GM12878 (cell line): ENCODE measurements around the gene CTXND2. TPM values are rescaled to one million over a fixed set of nuclear protein-coding genes. Genes with fewer than 3 reads are reported as not detected.

Experiments
- ATAC-seq: fragments of 200-7000 bp; cut with Tn5 transposase; 3 replicates; pipeline ENCODE4 v1.9.1; 2020; ENCODE audit warnings: mild to moderate bottlenecking, moderate library complexity
- BruUV-seq: library from RNA; stranded (reverse); fragments of 400-500 nt; replicated peaks from 2 replicates; lab custom pipeline; 2021; lab: Mats Ljungman, UMichigan
- CTCF ChIA-PET: fragments of 300-600 bp; sonication (Branson Sonifier 250); formaldehyde crosslinking; extraction: SDS; loops from one replicate; lab custom pipeline; 2021; ENCODE audit warnings: inconsistent platforms; lab: Yijun Ruan, JAX
- POLR2A ChIA-PET: fragments of 350-600 bp; formaldehyde crosslinking; extraction: SDS; loops from one replicate; lab custom pipeline; 2021; ENCODE audit warnings: inconsistent platforms; lab: Charles Lee
- RAD21 ChIA-PET: fragments of 300-600 bp; sonication (Branson Sonifier 250); formaldehyde crosslinking; loops from one replicate; lab custom pipeline; 2023; ENCODE audit warnings: antibody characterized with exemption; ENCODE audit not compliant: unreplicated experiment; lab: Charles Lee
- SMC1A ChIA-PET: fragments of 300-600 bp; sonication (Branson Sonifier 250); formaldehyde crosslinking; loops from one replicate; lab custom pipeline; 2023; ENCODE audit not compliant: unreplicated experiment, uncharacterized antibody; lab: Charles Lee
- DNase-seq: peaks from one replicate; pipeline ENCODE4 v3.0.0-alpha.2; 2011; ENCODE audit warnings: low read depth, low spot score
- FAIRE-seq: peaks from 3 replicates; lab custom pipeline; 2011; peaks lifted over from hg19 to GRCh38; lab: Jason Lieb, UNC
- H2AFZ ChIP-seq: 2 replicates; pipeline ENCODE4 v1.6.0; 2011; ENCODE audit warnings: low read depth, low read length, control low read depth; ENCODE audit not compliant: control insufficient read depth
- H3K27ac ChIP-seq: 2 replicates; pipeline ENCODE4 v1.5.1; 2011; ENCODE audit warnings: control low read depth; ENCODE audit not compliant: control insufficient read depth, insufficient read depth
- H3K27me3 ChIP-seq, 2 experiments: replicated peaks in 1 of 2; 2 replicates each; pipeline versions ENCODE4 v1.6.0 to v1.6.1; 2011; ENCODE audit warnings: low read length in 1 of 2; ENCODE audit not compliant: control insufficient read depth in 2 of 2, insufficient read depth in 2 of 2
- H3K36me3 ChIP-seq, 2 experiments: 2 replicates each; pipeline ENCODE4 v1.5.1; 2011; ENCODE audit warnings: low read length in 1 of 2; ENCODE audit not compliant: control insufficient read depth in 2 of 2, insufficient read depth in 2 of 2
- H3K4me1 ChIP-seq: 2 replicates; pipeline ENCODE4 v1.6.1; 2011; ENCODE audit warnings: mild to moderate bottlenecking, low read length, moderate library complexity, mixed read lengths; ENCODE audit not compliant: control insufficient read depth, insufficient read depth
- H3K4me2 ChIP-seq: 2 replicates; pipeline ENCODE4 v1.6.0; 2011; ENCODE audit warnings: control low read depth; ENCODE audit not compliant: control insufficient read depth, insufficient read depth
- H3K4me3 ChIP-seq: fragments of 200-600 bp; sonication (generic); 2 replicates; pipeline ENCODE4 v1.5.1; 2016
- H3K79me2 ChIP-seq: 2 replicates; pipeline ENCODE4 v1.6.0; 2011; ENCODE audit warnings: low read length; ENCODE audit not compliant: control insufficient read depth, insufficient read depth
- H3K9ac ChIP-seq: 2 replicates; pipeline ENCODE4 v1.8.0; 2011; ENCODE audit warnings: low read length, control low read depth, mixed read lengths; ENCODE audit not compliant: control insufficient read depth, insufficient read depth
- H3K9me3 ChIP-seq: replicated peaks from 3 replicates; pipeline ENCODE4 v1.5.1; 2011; ENCODE audit warnings: mild to moderate bottlenecking, low read length; ENCODE audit not compliant: control insufficient read depth, insufficient read depth
- H4K20me1 ChIP-seq: 2 replicates; pipeline ENCODE4 v1.6.0; 2011; ENCODE audit not compliant: control insufficient read depth, insufficient read depth
- ATF3 ChIP-seq: IDR thresholded peaks from 2 replicates; pipeline ENCODE4 v1.6.1; 2011; ENCODE audit warnings: low read depth, mild to moderate bottlenecking, low read length, moderate library complexity, borderline replicate concordance; ENCODE audit errors: extremely low read depth
- IKZF1 ChIP-seq: fragments of 450-650 bp; conservative IDR thresholded peaks from 2 replicates; pipeline ENCODE4 v1.6.1; 2017; ENCODE audit warnings: antibody characterized with exemption, mild to moderate bottlenecking
- MTA2 ChIP-seq: fragments of 450-650 bp; IDR thresholded peaks from 2 replicates; pipeline ENCODE4 v1.6.1; 2016; ENCODE audit warnings: low read depth, mild to moderate bottlenecking, moderate library complexity
- MTA3 ChIP-seq: IDR thresholded peaks from 2 replicates; pipeline ENCODE4 v1.6.1; 2012; ENCODE audit warnings: low read length, inconsistent platforms, borderline replicate concordance
- MYC ChIP-seq: IDR thresholded peaks from 2 replicates; pipeline ENCODE4 v1.6.1; 2011; ENCODE audit warnings: mild to moderate bottlenecking, low read length, moderate library complexity, inconsistent platforms; ENCODE audit not compliant: insufficient read depth, insufficient replicate concordance, insufficient read length, severe bottlenecking
- NR2C1 ChIP-seq: fragments of 450-650 bp; IDR thresholded peaks from 2 replicates; pipeline ENCODE4 v1.6.1; 2017; ENCODE audit warnings: antibody characterized with exemption, mild to moderate bottlenecking, moderate library complexity
- NR2C2 ChIP-seq: IDR thresholded peaks from 2 replicates; pipeline ENCODE4 v1.6.1; 2011; ENCODE audit warnings: borderline replicate concordance, low read depth; ENCODE audit not compliant: control insufficient read depth, insufficient read length
- PAX5 ChIP-seq: IDR thresholded peaks from 2 replicates; pipeline ENCODE4 v1.6.1; 2011; ENCODE audit warnings: low read depth, low read length, borderline replicate concordance
- RB1 ChIP-seq: fragments of 450-650 bp; formaldehyde crosslinking; IDR thresholded peaks from 2 replicates; pipeline ENCODE4 v1.6.1; 2017; ENCODE audit warnings: mild to moderate bottlenecking, borderline replicate concordance
- SMAD1 ChIP-seq: fragments of 450-650 bp; IDR thresholded peaks from 2 replicates; pipeline ENCODE4 v1.6.1; 2018; ENCODE audit warnings: mild to moderate bottlenecking, low read depth; ENCODE audit not compliant: partially characterized antibody
- STAT3 ChIP-seq: IDR thresholded peaks from 2 replicates; pipeline ENCODE4 v1.6.1; 2011; ENCODE audit warnings: low read depth, low read length, improper control_type of control experiment
- SUPT20H ChIP-seq: IDR thresholded peaks from 2 replicates; pipeline ENCODE4 v1.6.1; 2011; ENCODE audit warnings: low read depth, mild to moderate bottlenecking, low read length, moderate library complexity, borderline replicate concordance; ENCODE audit not compliant: control insufficient read depth
- TBL1XR1 ChIP-seq: IDR thresholded peaks from 2 replicates; pipeline ENCODE4 v1.6.1; 2012; ENCODE audit warnings: low read depth, low read length, improper control_type of control experiment
- in situ Hi-C: fragments of 300-500 bp; cut with MboI; formaldehyde crosslinking; loops from 9 replicates; pipeline ENCODE4 v1.14.3; 2018; ENCODE audit warnings: mixed read lengths
- intact Hi-C: fragments of 100-400 bp; cut with micrococcal nuclease; formaldehyde crosslinking; loops from one replicate; pipeline ENCODE4 v1.14.2; 2022; ENCODE audit not compliant: unreplicated experiment
- polyA plus RNA-seq, 11 experiments: library from polyadenylated mRNA; depleted of rRNA in 4 of 11; unstranded in 6 of 11; stranded (reverse) in 5 of 11; fragments of >200 nt; fragmentation: Nextera tagmentation in 4 of 11; fragmentation: Illumina TruSeq in 1 of 11; extraction: Ambion mirVana in 4 of 11; extraction: Trizol in 1 of 11; gene quantifications; 1 replicate in 1 of 11; 2 replicates in 10 of 11; pipeline versions ENCODE4 v1.2.1 to v1.2.3, GENCODE V29; 2011 to 2016; ENCODE audit warnings: inconsistent platforms in 2 of 11, missing spikeins in 2 of 11, low read depth in 1 of 11
- total RNA-seq, 4 experiments: library from RNA; depleted of rRNA in 3 of 4; stranded (reverse); fragments of >200 nt in 3 of 4; fragmentation: Illumina TruSeq in 1 of 4; extraction: Trizol in 1 of 4; gene quantifications; 2 replicates each; pipeline versions ENCODE4 v1.2.1 to v1.2.3, GENCODE V29; 2013 to 2021
- TF ChIP-seq, protein P1 (sequence below): fragments of 450-650 bp; IDR thresholded peaks from 2 replicates; pipeline ENCODE4 v1.6.1; 2014; ENCODE audit warnings: mild to moderate bottlenecking
- TF ChIP-seq, protein P2 (sequence below): fragments of 450-650 bp; IDR thresholded peaks from 2 replicates; pipeline ENCODE4 v1.6.1; 2016; ENCODE audit warnings: mild to moderate bottlenecking, moderate library complexity, borderline replicate concordance

The CTXND2 gene
- total and polyA plus RNA-seq, 10 of the 15 experiments (the other 5 are each of a cell fraction or from before 2014, with no cell fraction given): not detected

DNA sequence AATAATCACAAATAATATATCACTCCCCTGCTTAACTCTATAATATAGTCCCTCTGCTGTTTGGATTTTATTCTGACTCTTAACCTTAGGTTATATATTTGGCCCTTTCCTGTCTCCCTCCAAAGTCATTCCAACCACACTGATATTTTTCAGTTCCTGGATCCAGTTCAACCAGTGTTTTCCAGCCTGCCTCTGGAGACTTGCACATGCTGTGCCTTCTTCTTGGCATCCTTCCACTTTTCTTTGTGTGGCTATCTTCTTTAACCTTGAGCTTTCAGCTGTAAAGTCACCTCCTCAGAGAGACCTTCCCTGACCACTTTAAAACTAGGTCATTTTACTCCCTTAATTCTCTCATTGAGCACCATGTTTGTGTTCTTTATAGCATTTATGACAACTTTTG lies 68.3 kb downstream of the CTXND2 start:
- ChIA-PET SMC1A (interaction anchor here (0.5 to 0.9 kb wide), 2 partner anchors 39 to 237 kb away, joined by 3 to 4 read pairs; no protein-coding TSS in a partner anchor), CTCF (interaction anchor here (0.9 kb wide), 1 partner anchor 23 kb away, joined by 5 read pairs; no protein-coding TSS in a partner anchor), POLR2A (no interaction called here), RAD21 (no interaction called here)
- H3K4me3 ChIP-seq: no peak overlapping the region
- DNase-seq (no peak), ATAC-seq (no peak), FAIRE-seq (no peak)
- H3K27ac ChIP-seq: no peak overlapping the region
- no peak overlapping the region for H3K4me2 ChIP-seq
- in situ Hi-C loops: no loop called here
- H3K79me2 ChIP-seq: no peaks in the 10 kb centered on the region
- intact Hi-C loops: no loop called here
- H3K9ac ChIP-seq: no peak overlapping the region
- H4K20me1 ChIP-seq: no peaks in the 10 kb centered on the region
- H3K4me1 ChIP-seq: no peaks in the 10 kb centered on the region
- H3K27me3 ChIP-seq: no peaks in the 10 kb centered on the region
- no peak overlapping the region for H2AFZ ChIP-seq
- BruUV-seq: no TSS peak
- H3K9me3 ChIP-seq: no peaks in the 10 kb centered on the region
- peaks cover 12 to 18% of the 10 kb centered on the region in 2 experiments for H3K36me3 ChIP-seq
- no peak for TF ChIP-seq SUPT20H
- no peak for TF ChIP-seq RB1
- no peak for TF ChIP-seq NR2C1
- TF ChIP-seq, protein P1, sequence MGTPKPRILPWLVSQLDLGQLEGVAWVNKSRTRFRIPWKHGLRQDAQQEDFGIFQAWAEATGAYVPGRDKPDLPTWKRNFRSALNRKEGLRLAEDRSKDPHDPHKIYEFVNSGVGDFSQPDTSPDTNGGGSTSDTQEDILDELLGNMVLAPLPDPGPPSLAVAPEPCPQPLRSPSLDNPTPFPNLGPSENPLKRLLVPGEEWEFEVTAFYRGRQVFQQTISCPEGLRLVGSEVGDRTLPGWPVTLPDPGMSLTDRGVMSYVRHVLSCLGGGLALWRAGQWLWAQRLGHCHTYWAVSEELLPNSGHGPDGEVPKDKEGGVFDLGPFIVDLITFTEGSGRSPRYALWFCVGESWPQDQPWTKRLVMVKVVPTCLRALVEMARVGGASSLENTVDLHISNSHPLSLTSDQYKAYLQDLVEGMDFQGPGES: no peak
- TF ChIP-seq SMAD1: no peak
- no peak for TF ChIP-seq STAT3
- TF ChIP-seq MYC: no peak
- no peak for TF ChIP-seq PAX5
- TF ChIP-seq, protein P2, sequence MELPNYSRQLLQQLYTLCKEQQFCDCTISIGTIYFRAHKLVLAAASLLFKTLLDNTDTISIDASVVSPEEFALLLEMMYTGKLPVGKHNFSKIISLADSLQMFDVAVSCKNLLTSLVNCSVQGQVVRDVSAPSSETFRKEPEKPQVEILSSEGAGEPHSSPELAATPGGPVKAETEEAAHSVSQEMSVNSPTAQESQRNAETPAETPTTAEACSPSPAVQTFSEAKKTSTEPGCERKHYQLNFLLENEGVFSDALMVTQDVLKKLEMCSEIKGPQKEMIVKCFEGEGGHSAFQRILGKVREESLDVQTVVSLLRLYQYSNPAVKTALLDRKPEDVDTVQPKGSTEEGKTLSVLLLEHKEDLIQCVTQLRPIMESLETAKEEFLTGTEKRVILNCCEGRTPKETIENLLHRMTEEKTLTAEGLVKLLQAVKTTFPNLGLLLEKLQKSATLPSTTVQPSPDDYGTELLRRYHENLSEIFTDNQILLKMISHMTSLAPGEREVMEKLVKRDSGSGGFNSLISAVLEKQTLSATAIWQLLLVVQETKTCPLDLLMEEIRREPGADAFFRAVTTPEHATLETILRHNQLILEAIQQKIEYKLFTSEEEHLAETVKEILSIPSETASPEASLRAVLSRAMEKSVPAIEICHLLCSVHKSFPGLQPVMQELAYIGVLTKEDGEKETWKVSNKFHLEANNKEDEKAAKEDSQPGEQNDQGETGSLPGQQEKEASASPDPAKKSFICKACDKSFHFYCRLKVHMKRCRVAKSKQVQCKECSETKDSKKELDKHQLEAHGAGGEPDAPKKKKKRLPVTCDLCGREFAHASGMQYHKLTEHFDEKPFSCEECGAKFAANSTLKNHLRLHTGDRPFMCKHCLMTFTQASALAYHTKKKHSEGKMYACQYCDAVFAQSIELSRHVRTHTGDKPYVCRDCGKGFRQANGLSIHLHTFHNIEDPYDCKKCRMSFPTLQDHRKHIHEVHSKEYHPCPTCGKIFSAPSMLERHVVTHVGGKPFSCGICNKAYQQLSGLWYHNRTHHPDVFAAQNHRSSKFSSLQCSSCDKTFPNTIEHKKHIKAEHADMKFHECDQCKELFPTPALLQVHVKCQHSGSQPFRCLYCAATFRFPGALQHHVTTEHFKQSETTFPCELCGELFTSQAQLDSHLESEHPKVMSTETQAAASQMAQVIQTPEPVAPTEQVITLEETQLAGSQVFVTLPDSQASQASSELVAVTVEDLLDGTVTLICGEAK: no peak
- TF ChIP-seq TBL1XR1: no peak
- no peak for TF ChIP-seq MTA2
- no peak for TF ChIP-seq NR2C2
- TF ChIP-seq MTA3: no peak
- no peak for TF ChIP-seq ATF3
- TF ChIP-seq IKZF1: no peak
